SK-N-SH treated with all-trans-retinoic acid at 6 μM for 48 hours (cell line): ENCODE results near the gene TOR1A.

Source experiments
- PATZ1 ChIP-seq: fragments of 250-450 bp; sonication (Bioruptor Pico); IDR thresholded peaks from 2 replicates; pipeline ENCODE4 v1.8.0; 2020; ENCODE audit warnings: mild to moderate bottlenecking, moderate library complexity, borderline replicate concordance
- POU6F1 ChIP-seq: fragments of 250-450 bp; sonication (Bioruptor Pico); IDR thresholded peaks from 2 replicates; pipeline ENCODE4 v1.8.0; 2021; ENCODE audit warnings: low read depth, mild to moderate bottlenecking, moderate library complexity, borderline replicate concordance
- ZC3H10 ChIP-seq: fragments of 250-450 bp; sonication (Bioruptor Pico); IDR thresholded peaks from 2 replicates; pipeline ENCODE4 v1.5.1; 2021; ENCODE audit warnings: mild to moderate bottlenecking, moderate library complexity
- ZFP30 ChIP-seq: fragments of 450-650 bp; formaldehyde crosslinking; IDR thresholded peaks from 2 replicates; pipeline ENCODE4 v1.5.0; 2022; ENCODE audit warnings: mild to moderate bottlenecking, moderate library complexity
- ZNF565 ChIP-seq: fragments of 450-650 bp; formaldehyde crosslinking; conservative IDR thresholded peaks from 2 replicates; pipeline ENCODE4 v1.5.0; 2020; ENCODE audit warnings: low read depth, mild to moderate bottlenecking, moderate library complexity

- TF ChIP-seq ZFP30 (CRISPR knock-in tag) (no peak), PATZ1 (no peak), POU6F1 (CRISPR knock-in tag) (no peak), ZNF565 (no peak), ZC3H10 (CRISPR knock-in tag) (no peak)
These were observed 916 bp downstream of the TOR1A start for GRCh38 chr9:129822898-129823541.
